Umbilical cord (tissue), 2 donors: ENCODE data around the gene RPL29. TPM values are rescaled to one million over a fixed set of nuclear protein-coding genes. Genes with fewer than 3 reads are reported as not detected.

ENCODE experiments used
- DNase-seq: peaks from one replicate; pipeline ENCODE4 v3.0.0-alpha.2; 2015; ENCODE audit warnings: low spot score
- total RNA-seq: library from RNA; depleted of rRNA; stranded (reverse); fragments of >200 nt; gene quantifications from one replicate; pipeline ENCODE4 v1.2.3, GENCODE V29; 2014; ENCODE audit warnings: low replicate concordance; ENCODE audit not compliant: insufficient read depth

RPL29 gene
- total RNA-seq, 1 donor from 2014 or later = 786 TPM

DNA sequence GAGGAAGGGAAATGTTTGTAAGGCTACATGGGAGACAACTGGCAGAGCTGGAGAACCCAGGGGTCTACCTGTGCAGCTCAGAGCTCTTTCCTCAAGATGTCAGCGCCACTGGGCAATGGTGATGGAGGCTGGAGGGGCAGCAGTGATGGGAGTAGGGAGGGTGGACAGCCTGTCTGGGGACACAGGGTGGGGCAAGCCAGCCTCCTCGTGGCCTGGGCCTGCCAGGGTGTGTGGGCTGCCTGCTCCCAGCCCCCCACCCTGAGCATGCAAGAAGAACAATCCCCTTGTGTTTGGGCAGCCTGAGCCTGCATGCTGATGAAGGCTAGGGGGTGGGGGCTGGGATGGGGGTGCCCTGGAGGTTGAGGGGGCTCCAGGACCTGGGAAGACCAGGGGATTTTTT, 29.7 kb downstream of the RPL29 start:
- no peak for DNase-seq

- no peak for DNase-seq
Observed at GRCh38 chr3:51964521-51964920, 31.2 kb downstream of the RPL29 start.

DNA sequence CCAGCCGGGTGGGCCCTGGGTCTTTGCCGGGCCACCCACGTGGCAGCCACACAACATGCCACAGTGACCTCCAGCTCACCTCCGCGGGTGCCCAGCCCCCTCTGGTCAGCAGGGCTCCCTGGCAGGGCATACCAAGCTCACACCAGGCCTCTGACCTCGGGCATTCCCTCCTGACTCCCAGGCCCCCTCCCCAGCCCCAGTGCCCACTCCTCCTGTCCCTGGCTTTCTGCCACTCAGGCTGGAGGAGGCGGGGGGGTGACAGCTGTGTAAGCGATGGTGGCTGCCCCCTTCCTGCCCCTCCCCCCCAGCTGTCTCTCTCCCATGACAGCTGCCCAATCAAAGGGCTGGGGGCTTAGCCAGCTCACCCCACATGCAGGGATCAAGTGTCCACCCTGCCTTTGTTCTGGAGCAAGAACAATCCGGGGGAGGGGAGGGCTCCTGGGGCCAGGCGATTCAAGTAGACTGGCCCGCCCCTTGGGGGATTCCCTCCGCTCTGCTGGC, 31.7 kb downstream of the RPL29 start:
- no peak for DNase-seq

- peak; percentile 78 for DNase-seq
Observed at GRCh38 chr3:51962854-51963530, 32.7 kb downstream of the RPL29 start.

- no peak for DNase-seq
Observed at GRCh38 chr3:51961602-51962569, 33.8 kb downstream of the RPL29 start.

GRCh38 chr3:51961011-51961410, 34.7 kb downstream of the RPL29 start:
- no peak for DNase-seq

- no peak for DNase-seq
Observed at GRCh38 chr3:51960386-51960785, 35.3 kb downstream of the RPL29 start.

DNA sequence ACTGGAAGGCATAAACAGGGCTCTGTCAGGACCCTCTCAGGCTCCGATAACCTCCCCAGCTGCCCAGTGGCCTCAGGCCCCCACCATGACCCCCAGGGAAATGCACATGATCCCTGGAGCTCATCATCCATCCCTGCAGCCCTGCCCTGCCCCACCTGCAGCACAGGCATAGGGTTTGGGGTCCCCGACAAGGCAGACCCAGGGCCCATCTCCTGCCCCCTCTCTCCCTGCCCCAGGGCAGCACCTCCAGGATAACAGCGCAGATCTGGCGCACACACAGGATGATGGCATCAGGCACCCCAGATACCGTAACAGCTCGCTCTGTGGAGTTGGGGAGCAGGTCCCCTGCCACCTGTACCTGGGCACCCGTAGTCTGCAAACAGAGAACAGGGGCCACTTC, 36.0 kb downstream of the RPL29 start:
- no peak for DNase-seq

DNA sequence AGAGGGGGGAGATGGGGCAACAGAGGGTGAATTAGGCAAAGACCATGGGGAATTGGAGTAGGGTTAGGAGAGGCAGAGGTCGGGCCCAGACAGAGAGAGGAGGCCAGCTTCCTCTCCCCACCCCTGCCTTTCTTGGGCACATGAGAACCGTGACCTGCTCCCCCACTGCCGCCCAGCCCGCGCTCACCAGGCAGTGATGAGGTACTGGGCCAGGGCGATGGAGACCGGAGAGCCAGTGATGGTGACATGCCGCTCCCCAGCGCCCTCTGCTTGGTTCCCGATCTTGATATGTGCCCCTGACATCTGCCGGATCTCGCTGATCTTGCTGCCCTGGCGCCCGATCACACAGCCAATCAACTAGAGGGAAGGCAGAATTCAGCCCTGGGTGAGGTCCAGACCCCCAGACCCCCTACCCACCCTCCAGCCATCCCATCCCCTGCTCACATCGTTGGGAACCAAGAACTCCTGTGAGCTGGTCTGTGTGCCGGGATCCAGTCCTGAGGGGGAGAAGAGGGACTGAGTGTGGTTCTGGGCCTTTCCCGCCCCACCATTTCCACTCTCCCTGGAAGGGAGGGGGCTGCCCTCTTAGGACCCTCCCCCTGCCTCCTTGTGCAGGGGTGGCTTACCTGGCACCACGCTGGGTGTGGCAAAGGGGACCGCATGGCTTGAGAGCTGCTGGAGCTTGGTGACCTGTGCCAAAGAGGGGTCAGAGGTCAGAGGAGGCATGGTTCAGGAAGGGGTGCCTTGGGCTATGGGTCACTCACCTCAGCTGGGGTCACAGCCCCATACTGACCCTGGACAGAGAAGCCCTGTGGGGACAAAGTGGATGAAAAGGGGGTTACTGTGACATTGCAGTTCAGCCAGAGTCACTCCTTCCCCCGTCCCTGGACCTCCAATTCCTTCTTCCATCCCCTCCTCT, 36.8 kb downstream of the RPL29 start:
- DNase-seq = no peak

DNA sequence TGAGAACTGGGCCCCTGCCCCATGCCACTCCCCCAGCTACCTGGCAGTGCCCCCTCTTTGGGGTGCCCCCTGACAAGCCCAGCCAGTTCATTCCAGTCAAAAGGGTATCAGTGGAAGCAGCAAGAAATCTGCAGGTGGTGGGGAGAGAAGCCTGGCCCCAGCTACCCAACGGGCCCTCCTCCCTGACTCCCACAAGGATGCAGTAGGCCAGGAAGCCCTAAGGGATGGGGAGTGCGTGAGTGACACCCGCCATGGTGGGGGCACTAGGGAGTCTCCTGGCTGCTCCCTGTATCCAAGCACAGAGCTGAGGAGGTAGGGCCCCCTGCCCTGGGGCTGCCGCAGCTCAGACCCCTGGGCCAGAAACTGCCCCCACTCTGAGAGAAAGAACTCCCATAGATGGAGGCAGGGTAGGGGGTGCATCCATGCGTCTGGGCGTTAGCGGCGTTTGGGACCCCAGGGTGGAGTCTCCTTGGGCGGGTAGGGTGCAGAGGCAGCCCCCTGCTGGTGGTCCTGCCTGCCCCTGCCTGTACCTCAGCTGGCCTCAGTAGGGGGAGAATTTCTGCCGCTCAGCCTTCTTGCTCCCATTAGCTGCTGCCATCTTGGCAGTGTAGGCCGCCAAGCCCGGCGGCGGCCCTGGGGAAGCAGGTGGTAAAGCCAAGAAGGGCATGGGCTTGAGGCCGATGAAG, 38.0 kb downstream of the RPL29 start:
- no peak for DNase-seq

DNA sequence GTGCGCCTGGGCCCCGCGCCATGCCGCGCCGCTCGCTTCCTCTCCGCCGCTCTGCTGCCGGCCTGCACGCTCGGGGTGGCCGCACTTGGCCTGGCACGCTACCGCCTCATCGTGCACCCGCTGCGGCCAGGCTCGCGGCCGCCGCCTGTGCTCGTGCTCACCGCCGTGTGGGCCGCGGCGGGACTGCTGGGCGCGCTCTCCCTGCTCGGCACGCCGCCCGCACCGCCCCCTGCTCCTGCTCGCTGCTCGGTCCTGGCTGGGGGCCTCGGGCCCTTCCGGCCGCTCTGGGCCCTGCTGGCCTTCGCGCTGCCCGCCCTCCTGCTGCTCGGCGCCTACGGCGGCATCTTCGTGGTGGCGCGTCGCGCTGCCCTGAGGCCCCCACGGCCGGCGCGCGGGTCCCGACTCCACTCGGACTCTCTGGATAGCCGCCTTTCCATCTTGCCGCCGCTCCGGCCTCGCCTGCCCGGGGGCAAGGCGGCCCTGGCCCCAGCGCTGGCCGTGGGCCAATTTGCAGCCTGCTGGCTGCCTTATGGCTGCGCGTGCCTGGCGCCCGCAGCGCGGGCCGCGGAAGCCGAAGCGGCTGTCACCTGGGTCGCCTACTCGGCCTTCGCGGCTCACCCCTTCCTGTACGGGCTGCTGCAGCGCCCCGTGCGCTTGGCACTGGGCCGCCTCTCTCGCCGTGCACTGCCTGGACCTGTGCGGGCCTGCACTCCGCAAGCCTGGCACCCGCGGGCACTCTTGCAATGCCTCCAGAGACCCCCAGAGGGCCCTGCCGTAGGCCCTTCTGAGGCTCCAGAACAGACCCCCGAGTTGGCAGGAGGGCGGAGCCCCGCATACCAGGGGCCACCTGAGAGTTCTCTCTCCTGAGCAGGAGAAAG, 39.6 kb downstream of the RPL29 start:
- DNase-seq = peak; percentile 60

GRCh38 chr3:51955175-51955892, 40.4 kb downstream of the RPL29 start, which contains the start of gene GPR62:
Gene GPR62, plus strand, starts transcription at chr3:51955381. Its CDS starts 272 bp downstream, at chr3:51955653.
- DNase-seq = no peak

DNA sequence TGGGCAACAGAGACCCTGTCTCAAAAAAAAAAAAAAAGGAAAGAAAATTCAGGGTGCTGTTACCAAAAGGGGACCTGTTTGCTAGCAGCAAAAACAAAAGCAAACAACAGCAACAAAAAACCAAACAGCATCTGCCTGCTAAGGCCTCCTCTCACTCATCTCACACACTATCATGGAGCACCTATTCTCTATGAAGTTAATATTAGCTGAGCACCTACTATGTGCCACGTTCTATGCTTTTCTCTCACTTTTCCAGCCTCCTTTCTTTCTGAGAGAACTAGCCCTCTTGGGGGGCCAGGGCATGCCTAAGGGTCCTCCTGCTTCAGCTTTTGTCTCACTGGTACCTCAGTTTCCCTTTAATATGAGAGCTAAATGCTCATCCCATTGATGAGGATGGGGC, 41.0 kb downstream of the RPL29 start:
- no peak for DNase-seq

GRCh38 chr3:51954105-51954504, 41.6 kb downstream of the RPL29 start:
- no peak for DNase-seq

DNA sequence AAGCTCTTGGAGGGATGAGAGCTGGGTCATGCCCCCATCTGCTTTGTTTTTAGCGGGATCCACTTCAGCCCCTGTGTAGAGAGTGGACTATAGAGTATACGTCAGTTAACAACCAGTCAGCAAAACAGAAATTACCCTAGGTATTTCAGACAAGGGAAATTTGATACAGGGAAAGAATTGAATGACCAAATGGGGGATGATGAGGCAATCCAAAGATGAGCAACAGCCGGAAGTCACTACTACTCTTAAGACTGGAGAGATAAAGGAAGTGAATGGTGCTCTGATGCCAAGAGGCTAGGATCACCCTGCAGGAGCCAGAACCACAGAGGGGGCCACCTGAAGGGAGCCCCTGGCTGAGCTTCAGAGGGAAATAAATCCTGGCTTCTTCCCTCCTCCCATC, 42.2 kb downstream of the RPL29 start:
- DNase-seq = no peak

GRCh38 chr3:51950899-51951298, 44.8 kb downstream of the RPL29 start:
- no peak for DNase-seq

- DNase-seq = no peak
Observed at GRCh38 chr3:51949121-51949520, 46.6 kb downstream of the RPL29 start.

DNA sequence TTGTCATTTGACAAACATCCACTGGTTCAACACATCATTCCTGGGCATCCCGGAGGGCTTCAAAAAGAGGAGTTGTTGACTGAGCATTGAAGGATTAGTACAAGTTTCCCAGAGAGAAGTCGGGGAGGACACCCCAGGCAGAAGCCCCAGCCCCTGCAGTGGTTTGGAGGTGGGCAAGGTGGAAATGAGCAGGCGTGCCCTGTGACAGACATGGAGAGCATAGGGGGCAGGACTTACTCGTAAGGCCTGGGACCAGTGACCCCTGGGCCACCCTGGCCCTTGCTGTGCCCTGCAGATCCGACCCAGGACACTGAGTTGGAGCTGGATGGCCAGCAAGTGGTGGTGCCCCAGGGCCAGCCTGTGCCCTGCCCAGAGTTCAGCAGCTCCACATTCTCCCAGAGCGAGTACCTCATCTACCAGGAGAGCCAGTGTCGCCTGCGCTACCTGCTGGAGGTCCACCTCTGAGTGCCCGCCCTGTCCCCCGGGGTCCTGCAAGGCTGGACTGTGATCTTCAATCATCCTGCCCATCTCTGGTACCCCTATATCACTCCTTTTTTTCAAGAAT, 47.6 kb downstream of the RPL29 start:
- no peak for DNase-seq
